Measurements from ENCODE around the gene GRAMD1A.
"Not testable (repeated sequence)": the region's sequence is repeated elsewhere in the genome, so short reads cannot be mapped to it uniquely, and the experiment has no call there.

Gene GRAMD1A

GRCh38 chr19:35005256-35005977 lies 5.3 kb downstream of the GRAMD1A start:
- no peak for DNase-seq (ENCODE audit: low read depth, low spot score)
- Histone ChIP-seq H3K4me3 (no peak overlapping the region), H3K27ac (no peak overlapping the region), H3K36me3 (ENCODE audit: insufficient read depth, low read length) (peaks cover 15% of the 10 kb centered on the region; the same call in 1 of the 2 replicates), H3K9me3 (ENCODE audit: low read depth, low read length) (no peaks in the 10 kb centered on the region), H3K9ac (ENCODE audit: insufficient read length) (no peak overlapping the region)
- TF ChIP-seq EZH2 (IDR thresholded peaks at IDR 0.05) (no peak), POLR2AphosphoS5 (IDR thresholded peaks at IDR 0.05; ENCODE audit: borderline replicate concordance, low read depth, low read length) (no peak), FOXP2 (optimal IDR thresholded peaks at IDR 0.05; ENCODE audit: control extremely low read depth, extremely low read length, insufficient read depth) (no peak)

- H3K4me3 ChIP-seq; H3K9me3 ChIP-seq (ENCODE audit: low read depth, low read length); DNase-seq (ENCODE audit: low read depth, low spot score); H3K27ac ChIP-seq; H3K9ac ChIP-seq (ENCODE audit: insufficient read length): not testable (repeated sequence)
- peaks cover 16% of the 10 kb centered on the region; the same call in 1 of the 2 replicates for H3K36me3 ChIP-seq (ENCODE audit: insufficient read depth, low read length)
Measured at GRCh38 chr19:35006007-35006341, 5.9 kb downstream of the GRAMD1A start.

GRCh38 chr19:35006342-35006998 lies 6.3 kb downstream of the GRAMD1A start:
- H3K4me3 ChIP-seq: no peak overlapping the region
- no peak for TF ChIP-seq EZH2 (IDR thresholded peaks at IDR 0.05)
- H3K9me3 ChIP-seq (ENCODE audit: low read depth, low read length): no peaks in the 10 kb centered on the region
- H3K36me3 ChIP-seq (ENCODE audit: insufficient read depth, low read length): peaks cover 21% of the 10 kb centered on the region; the same call in 1 of the 2 replicates
- no peak overlapping the region for H3K9ac ChIP-seq (ENCODE audit: insufficient read length)
- no peak for DNase-seq (ENCODE audit: low read depth, low spot score)
- no peak overlapping the region for H3K27ac ChIP-seq

GRCh38 chr19:35006999-35007365 lies 6.9 kb downstream of the GRAMD1A start:
- Histone ChIP-seq H3K4me3 (no peak overlapping the region), H3K9me3 (ENCODE audit: low read depth, low read length) (no peaks in the 10 kb centered on the region), H3K36me3 (ENCODE audit: insufficient read depth, low read length) (peaks cover 23% of the 10 kb centered on the region; the same call in 1 of the 2 replicates), H3K9ac (ENCODE audit: insufficient read length) (no peak overlapping the region), H3K27ac (no peak overlapping the region)
- DNase-seq (ENCODE audit: low read depth, low spot score): no peak
- TF ChIP-seq EZH2 (IDR thresholded peaks at IDR 0.05): no peak
- peak; percentile 17; the same call in 1 of the 2 replicates for TF ChIP-seq POLR2AphosphoS5 (IDR thresholded peaks at IDR 0.05; ENCODE audit: borderline replicate concordance, low read depth, low read length)

GRCh38 chr19:35007427-35007826 lies 7.3 kb downstream of the GRAMD1A start:
- H3K27ac ChIP-seq; H3K4me3 ChIP-seq; DNase-seq (ENCODE audit: low read depth, low spot score); H3K9me3 ChIP-seq (ENCODE audit: low read depth, low read length); H3K9ac ChIP-seq (ENCODE audit: insufficient read length): not testable (repeated sequence)
- H3K36me3 ChIP-seq (ENCODE audit: insufficient read depth, low read length): peaks cover 25% of the 10 kb centered on the region; the same call in 1 of the 2 replicates

- H3K36me3 ChIP-seq (ENCODE audit: insufficient read depth, low read length): peaks cover 25% of the 10 kb centered on the region; the same call in 1 of the 2 replicates
- TF ChIP-seq POLR2AphosphoS5 (IDR thresholded peaks at IDR 0.05; ENCODE audit: borderline replicate concordance, low read depth, low read length) (no peak), FOXP2 (optimal IDR thresholded peaks at IDR 0.05; ENCODE audit: control extremely low read depth, extremely low read length, insufficient read depth) (no peak), EZH2 (IDR thresholded peaks at IDR 0.05) (no peak)
- H3K9me3 ChIP-seq (ENCODE audit: low read depth, low read length): no peaks in the 10 kb centered on the region
- no peak overlapping the region for H3K9ac ChIP-seq (ENCODE audit: insufficient read length)
- no peak overlapping the region for H3K4me3 ChIP-seq
- H3K27ac ChIP-seq: no peak overlapping the region
- DNase-seq (ENCODE audit: low read depth, low spot score): no peak
Measured at GRCh38 chr19:35008891-35009341, 8.8 kb downstream of the GRAMD1A start.

GRCh38 chr19:35009424-35010415 lies 9.6 kb downstream of the GRAMD1A start:
- DNase-seq (ENCODE audit: low read depth, low spot score): no peak
- H3K9me3 ChIP-seq (ENCODE audit: low read depth, low read length): no peaks in the 10 kb centered on the region
- H3K27ac ChIP-seq: no peak overlapping the region
- H3K9ac ChIP-seq (ENCODE audit: insufficient read length): no peak overlapping the region
- TF ChIP-seq FOXP2 (optimal IDR thresholded peaks at IDR 0.05; ENCODE audit: control extremely low read depth, extremely low read length, insufficient read depth) (no peak), POLR2AphosphoS5 (IDR thresholded peaks at IDR 0.05; ENCODE audit: borderline replicate concordance, low read depth, low read length) (no peak), EZH2 (IDR thresholded peaks at IDR 0.05) (no peak)
- H3K4me3 ChIP-seq: no peak overlapping the region
- peaks cover 25% of the 10 kb centered on the region; the same call in 1 of the 2 replicates for H3K36me3 ChIP-seq (ENCODE audit: insufficient read depth, low read length)

- no peak for TF ChIP-seq EZH2 (IDR thresholded peaks at IDR 0.05)
- no peak; the same call in 1 of the 2 replicates for TF ChIP-seq POLR2AphosphoS5 (IDR thresholded peaks at IDR 0.05; ENCODE audit: borderline replicate concordance, low read depth, low read length)
- no peak for TF ChIP-seq FOXP2 (optimal IDR thresholded peaks at IDR 0.05; ENCODE audit: control extremely low read depth, extremely low read length, insufficient read depth)
- Histone ChIP-seq H3K4me3 (no peak overlapping the region), H3K9ac (ENCODE audit: insufficient read length) (no peak overlapping the region), H3K9me3 (ENCODE audit: low read depth, low read length) (no peaks in the 10 kb centered on the region), H3K36me3 (ENCODE audit: insufficient read depth, low read length) (peaks cover 34% of the 10 kb centered on the region; the same call in 1 of the 2 replicates), H3K27ac (no peak overlapping the region)
- no peak for DNase-seq (ENCODE audit: low read depth, low spot score)
Measured at GRCh38 chr19:35011091-35011689, 11.1 kb downstream of the GRAMD1A start.
